Measurements from ENCODE around the gene NLRC5. TPM values are rescaled to one million over a fixed set of nuclear protein-coding genes. Genes with fewer than 3 reads are reported as not detected.
A peak's percentile ranks its signal among the peaks of the same experiment; 100 is the strongest.

NLRC5 gene
- total RNA-seq, 6 donors from 2014 or later: 29.2 to 361 (median 52.7) TPM

DNA sequence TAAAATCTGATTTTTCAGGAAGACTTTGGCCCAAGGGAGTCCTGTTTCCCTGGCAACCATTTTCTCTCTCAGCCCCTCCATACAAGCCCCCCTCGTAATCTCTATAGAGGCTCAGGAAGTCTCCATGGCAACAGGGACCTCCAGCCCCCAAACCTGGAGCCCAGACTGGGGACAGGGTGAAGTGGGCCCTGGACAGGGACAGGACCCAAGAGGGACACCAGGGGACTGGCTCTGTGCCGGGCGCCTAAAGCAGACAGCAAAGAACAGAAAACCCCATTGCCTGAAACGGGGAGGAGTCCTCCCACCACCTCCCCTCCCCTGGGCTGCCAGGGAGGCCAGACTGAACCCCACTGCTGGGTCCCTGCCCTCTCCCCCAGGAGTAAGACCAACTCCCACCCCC lies 143.7 kb downstream of the NLRC5 start:
- WGBS, 2 donors: 64 to 67% methylated on average over 3 to 4 of the region's 4 CpGs
- Histone ChIP-seq H3K4me1 (peaks cover 5 to 26% (median 22%) of the 10 kb centered on the region in 4 donors), H3K36me3 (peaks cover 0 to 21% (median 7%) of the 10 kb centered on the region in 4 donors), H3K9me3 (no peaks in the 10 kb centered on the region), H3K27ac (peak overlapping the region; percentile 32 to 67 (median 40)), H3K4me3 (no peak overlapping the region), H3K27me3 (no peaks in the 10 kb centered on the region)
- ATAC-seq (ENCODE audit: low FRiP score in 2 of 2) (no peak), DNase-seq (no peak)
- TF ChIP-seq POLR2AphosphoS5 (IDR thresholded peaks at IDR 0.05) (no peak), POLR2A (IDR thresholded peaks at IDR 0.05) (no peak), EP300 (IDR thresholded peaks at IDR 0.05) (no peak)
- TF ChIP-seq, protein P1, sequence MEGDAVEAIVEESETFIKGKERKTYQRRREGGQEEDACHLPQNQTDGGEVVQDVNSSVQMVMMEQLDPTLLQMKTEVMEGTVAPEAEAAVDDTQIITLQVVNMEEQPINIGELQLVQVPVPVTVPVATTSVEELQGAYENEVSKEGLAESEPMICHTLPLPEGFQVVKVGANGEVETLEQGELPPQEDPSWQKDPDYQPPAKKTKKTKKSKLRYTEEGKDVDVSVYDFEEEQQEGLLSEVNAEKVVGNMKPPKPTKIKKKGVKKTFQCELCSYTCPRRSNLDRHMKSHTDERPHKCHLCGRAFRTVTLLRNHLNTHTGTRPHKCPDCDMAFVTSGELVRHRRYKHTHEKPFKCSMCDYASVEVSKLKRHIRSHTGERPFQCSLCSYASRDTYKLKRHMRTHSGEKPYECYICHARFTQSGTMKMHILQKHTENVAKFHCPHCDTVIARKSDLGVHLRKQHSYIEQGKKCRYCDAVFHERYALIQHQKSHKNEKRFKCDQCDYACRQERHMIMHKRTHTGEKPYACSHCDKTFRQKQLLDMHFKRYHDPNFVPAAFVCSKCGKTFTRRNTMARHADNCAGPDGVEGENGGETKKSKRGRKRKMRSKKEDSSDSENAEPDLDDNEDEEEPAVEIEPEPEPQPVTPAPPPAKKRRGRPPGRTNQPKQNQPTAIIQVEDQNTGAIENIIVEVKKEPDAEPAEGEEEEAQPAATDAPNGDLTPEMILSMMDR (IDR thresholded peaks at IDR 0.05): no peak

Other genes starting within 250 kb of the NLRC5 start
- gene SLC12A3, start 124.3 kb upstream of the NLRC5 start, total RNA-seq: under 1 TPM in 2 of 6 donors, not detected in 4; 0.06 to 0.61 TPM
- 100 to 1,000 TPM in 5 of 6 donors, 10 to 100 TPM in 1; 81.0 to 283 (median 196) TPM for gene HERPUD1, start 57.4 kb upstream of the NLRC5 start, total RNA-seq
- gene CETP, start 27.6 kb upstream of the NLRC5 start, total RNA-seq: 1 to 10 TPM in 1 of 6 donors, under 1 TPM in 4, not detected in 1; 0.29 to 1.5 (median 0.91) TPM
- 10 to 100 TPM; 39.4 to 58.7 (median 53.1) TPM for gene CPNE2, start 103.0 kb downstream of the NLRC5 start, total RNA-seq
- gene PSME3IP1, start 196.5 kb downstream of the NLRC5 start, total RNA-seq: 100 to 1,000 TPM in 1 of 6 donors, 10 to 100 TPM in 5; 49.9 to 113 (median 75.2) TPM
- 100 to 1,000 TPM in 1 of 6 donors, 10 to 100 TPM in 5; 26.9 to 102 (median 30.3) TPM for gene RSPRY1, start 196.8 kb downstream of the NLRC5 start, total RNA-seq